Muscle layer of duodenum (tissue), 2 donors: ENCODE data around the gene CSTF2T.
"Not testable (repeated sequence)": the region's sequence is repeated elsewhere in the genome, so short reads cannot be mapped to it uniquely, and the experiment has no call there.

Source experiments
- H3K27ac ChIP-seq: one replicate; pipeline ENCODE4 v1.7.0; 2013; ENCODE audit warnings: mild to moderate bottlenecking, low read length
- H3K27me3 ChIP-seq: one replicate; pipeline ENCODE4 v1.7.0; 2013; ENCODE audit warnings: low read depth, mild to moderate bottlenecking, control low read depth, low read length
- H3K36me3 ChIP-seq, 2 donors: one replicate each; pipeline ENCODE4 v1.7.0; 2013; ENCODE audit warnings: low read length in 2 of 2, control low read depth in 1 of 2, mild to moderate bottlenecking in 1 of 2; ENCODE audit not compliant: insufficient read depth in 2 of 2, control insufficient read depth in 1 of 2
- H3K4me1 ChIP-seq, 2 donors: one replicate each; pipeline ENCODE4 v1.7.0; 2013; ENCODE audit warnings: low read length in 2 of 2, mild to moderate bottlenecking in 2 of 2, control low read depth in 1 of 2, moderate library complexity in 1 of 2; ENCODE audit not compliant: insufficient read depth in 2 of 2, control insufficient read depth in 1 of 2
- H3K4me3 ChIP-seq, 2 donors: one replicate each; pipeline ENCODE4 v1.7.0; 2013; ENCODE audit warnings: low read length in 2 of 2, low read depth in 1 of 2, mild to moderate bottlenecking in 1 of 2
- H3K9me3 ChIP-seq, 2 donors: one replicate each; pipeline ENCODE4 v1.7.0; 2013; ENCODE audit warnings: low read length in 2 of 2, control low read depth in 1 of 2, mild to moderate bottlenecking in 1 of 2; ENCODE audit not compliant: control insufficient read depth in 1 of 2
- donor health status: healthy.

The CSTF2T gene

GRCh38 chr10:51694086-51694768 lies 5.2 kb downstream of the CSTF2T start:
- peaks cover 14 to 25% of the 10 kb centered on the region in 2 donors for H3K4me1 ChIP-seq
- H3K4me3 ChIP-seq, result no peak overlapping the region
- H3K9me3 ChIP-seq, result no peaks in the 10 kb centered on the region
- H3K27ac ChIP-seq, result no peak overlapping the region
- no peaks in the 10 kb centered on the region for H3K27me3 ChIP-seq
- H3K36me3 ChIP-seq, result peaks cover 0 to 5% of the 10 kb centered on the region in 2 donors

GRCh38 chr10:51691135-51691534 lies 8.3 kb downstream of the CSTF2T start:
- no peak overlapping the region for H3K27ac ChIP-seq
- no peaks in the 10 kb centered on the region for H3K9me3 ChIP-seq
- no peaks in the 10 kb centered on the region for H3K27me3 ChIP-seq
- H3K4me1 ChIP-seq, result peaks cover 0 to 7% of the 10 kb centered on the region in 2 donors
- H3K36me3 ChIP-seq, result no peaks in the 10 kb centered on the region
- H3K4me3 ChIP-seq, result no peak overlapping the region

GRCh38 chr10:51689536-51689935 lies 9.9 kb downstream of the CSTF2T start:
- Histone ChIP-seq H3K4me1 (no peaks in the 10 kb centered on the region), H3K9me3 (no peaks in the 10 kb centered on the region), H3K4me3 (no peak overlapping the region), H3K36me3 (no peaks in the 10 kb centered on the region), H3K27ac (no peak overlapping the region), H3K27me3 (no peaks in the 10 kb centered on the region)

- not testable (repeated sequence) for H3K27ac ChIP-seq, H3K9me3 ChIP-seq, H3K4me3 ChIP-seq, H3K36me3 ChIP-seq, H3K4me1 ChIP-seq, H3K27me3 ChIP-seq
Observed at GRCh38 chr10:51688826-51689225, 10.6 kb downstream of the CSTF2T start.

GRCh38 chr10:51687296-51687695 lies 12.1 kb downstream of the CSTF2T start:
- Histone ChIP-seq H3K4me1 (peaks cover 0 to 5% of the 10 kb centered on the region in 2 donors), H3K27ac (no peak overlapping the region), H3K27me3 (no peaks in the 10 kb centered on the region), H3K9me3 (no peaks in the 10 kb centered on the region), H3K36me3 (no peaks in the 10 kb centered on the region), H3K4me3 (no peak overlapping the region)

GRCh38 chr10:51685768-51686167 lies 13.6 kb downstream of the CSTF2T start:
- H3K4me1 ChIP-seq, result peaks cover 0 to 5% of the 10 kb centered on the region in 2 donors

GRCh38 chr10:51683031-51683691 lies 16.2 kb downstream of the CSTF2T start:
- peaks cover 0 to 5% of the 10 kb centered on the region in 2 donors for H3K4me1 ChIP-seq
- no peak overlapping the region for H3K27ac ChIP-seq
- no peaks in the 10 kb centered on the region for H3K9me3 ChIP-seq
- H3K4me3 ChIP-seq, result no peak overlapping the region
- H3K36me3 ChIP-seq, result no peaks in the 10 kb centered on the region
- H3K27me3 ChIP-seq, result no peaks in the 10 kb centered on the region

More at GRCh38 chr10:51685768-51686167, 13.6 kb downstream of the CSTF2T start:
- no peaks in the 10 kb centered on the region for H3K27me3 ChIP-seq
- H3K9me3 ChIP-seq, result no peaks in the 10 kb centered on the region
- H3K4me3 ChIP-seq, result no peak overlapping the region
- no peak overlapping the region for H3K27ac ChIP-seq
- no peaks in the 10 kb centered on the region for H3K36me3 ChIP-seq

GRCh38 chr10:51679841-51680240 lies 19.6 kb downstream of the CSTF2T start:
- H3K4me1 ChIP-seq, result peaks cover 0 to 5% of the 10 kb centered on the region in 2 donors
- no peak overlapping the region for H3K4me3 ChIP-seq
- no peaks in the 10 kb centered on the region for H3K36me3 ChIP-seq
- no peaks in the 10 kb centered on the region for H3K27me3 ChIP-seq
- H3K27ac ChIP-seq, result no peak overlapping the region
- H3K9me3 ChIP-seq, result no peaks in the 10 kb centered on the region

GRCh38 chr10:51675088-51675487 lies 24.3 kb downstream of the CSTF2T start:
- Histone ChIP-seq H3K27ac (no peak overlapping the region), H3K4me1 (no peaks in the 10 kb centered on the region), H3K36me3 (no peaks in the 10 kb centered on the region), H3K4me3 (no peak overlapping the region), H3K27me3 (no peaks in the 10 kb centered on the region), H3K9me3 (no peaks in the 10 kb centered on the region)

- Histone ChIP-seq H3K27ac (no peak overlapping the region), H3K9me3 (no peaks in the 10 kb centered on the region), H3K36me3 (no peaks in the 10 kb centered on the region), H3K4me3 (no peak overlapping the region), H3K27me3 (no peaks in the 10 kb centered on the region), H3K4me1 (peaks cover 9% of the 10 kb centered on the region in 2 donors)
Observed at GRCh38 chr10:51672039-51672535, 27.3 kb downstream of the CSTF2T start.

- H3K4me1 ChIP-seq, result peaks cover 9% of the 10 kb centered on the region in 2 donors
- no peak overlapping the region for H3K4me3 ChIP-seq
- no peak overlapping the region for H3K27ac ChIP-seq
- no peaks in the 10 kb centered on the region for H3K9me3 ChIP-seq
- H3K36me3 ChIP-seq, result no peaks in the 10 kb centered on the region
- no peaks in the 10 kb centered on the region for H3K27me3 ChIP-seq
Observed at GRCh38 chr10:51669041-51669440, 30.4 kb downstream of the CSTF2T start.
